AG09319 (cell line): ENCODE data around the gene USP20.

Experiments
- DNase-seq: peaks from one replicate; pipeline ENCODE4 v3.0.0-alpha.2; 2010; ENCODE audit warnings: low read depth; ENCODE audit errors: extremely low read depth
- CTCF ChIP-seq: IDR thresholded peaks from 2 replicates; pipeline ENCODE4 v1.5.1; 2011; ENCODE audit warnings: low read depth, mild to moderate bottlenecking, inconsistent platforms, low read length, moderate library complexity

USP20 gene

GRCh38 chr9:129907201-129907600 is 71.9 kb downstream of the USP20 start:
- no peak for DNase-seq
- TF ChIP-seq CTCF = no peak

GRCh38 chr9:129908906-129909305 is 73.6 kb downstream of the USP20 start:
- no peak for DNase-seq
- no peak for TF ChIP-seq CTCF

DNA sequence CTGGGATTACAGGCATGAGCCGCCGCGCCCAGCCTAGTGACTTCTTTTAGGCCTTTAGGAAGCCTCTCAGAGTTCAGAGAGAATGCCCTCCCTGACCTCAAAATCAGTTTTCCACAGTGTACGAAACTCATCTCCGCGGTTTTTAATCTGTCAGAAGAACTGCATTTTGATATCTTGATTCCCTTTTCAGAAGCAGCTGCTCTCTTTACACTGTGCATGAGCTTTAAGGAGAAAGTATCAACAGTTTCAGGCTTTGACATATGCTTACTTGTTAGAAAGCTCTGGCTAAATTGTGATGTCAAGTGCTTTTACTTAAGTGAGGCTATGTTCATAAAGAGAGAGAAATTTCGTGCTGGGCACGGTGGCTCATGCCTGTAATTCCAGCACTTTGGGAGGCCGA is 74.6 kb downstream of the USP20 start:
- no peak for TF ChIP-seq CTCF
- DNase-seq = no peak

DNA sequence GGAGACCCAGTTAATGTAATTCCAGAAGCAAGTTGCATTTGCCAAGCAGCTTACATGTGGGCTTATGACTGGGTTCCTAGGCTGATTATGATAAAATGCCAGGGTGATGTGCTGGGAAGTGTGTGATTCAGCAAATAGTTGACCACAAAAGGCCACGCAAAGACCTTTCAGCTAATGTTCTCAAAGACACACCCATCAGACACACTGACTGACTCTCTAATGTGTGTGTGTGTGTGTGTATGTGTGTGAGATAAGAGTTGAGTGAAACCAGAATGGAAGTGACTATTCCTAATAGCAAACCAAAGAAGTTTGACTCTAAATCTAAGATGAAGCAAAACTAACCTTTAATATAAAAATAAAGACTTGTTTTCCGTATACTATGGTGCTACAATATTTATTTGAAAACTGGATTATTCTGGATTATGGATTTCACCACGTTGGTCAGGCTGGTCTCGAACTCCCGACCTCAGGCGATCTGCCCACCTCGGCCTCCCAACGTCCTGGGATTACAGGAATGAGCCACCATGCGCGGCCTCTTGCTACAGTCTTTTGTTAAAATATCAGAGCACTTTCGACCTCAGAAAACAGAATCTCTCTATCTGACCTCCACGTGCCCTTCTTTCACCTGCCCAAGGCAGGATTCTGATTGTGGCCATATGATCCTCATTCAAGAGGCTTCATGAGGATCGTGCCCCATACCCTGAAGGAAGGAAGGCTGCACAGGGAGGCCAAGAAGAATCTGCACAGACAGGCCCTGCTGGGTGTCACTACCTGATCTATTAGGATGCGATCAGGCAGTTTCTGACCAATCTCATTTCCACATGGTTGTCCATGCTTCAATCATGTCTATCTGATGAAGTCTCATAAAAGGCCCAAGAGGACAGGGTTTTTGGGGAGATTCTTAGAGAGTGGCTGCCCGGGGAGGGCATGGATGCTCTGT is 75.6 kb downstream of the USP20 start:
- peak; percentile 99 for DNase-seq
- TF ChIP-seq CTCF = no peak

DNA sequence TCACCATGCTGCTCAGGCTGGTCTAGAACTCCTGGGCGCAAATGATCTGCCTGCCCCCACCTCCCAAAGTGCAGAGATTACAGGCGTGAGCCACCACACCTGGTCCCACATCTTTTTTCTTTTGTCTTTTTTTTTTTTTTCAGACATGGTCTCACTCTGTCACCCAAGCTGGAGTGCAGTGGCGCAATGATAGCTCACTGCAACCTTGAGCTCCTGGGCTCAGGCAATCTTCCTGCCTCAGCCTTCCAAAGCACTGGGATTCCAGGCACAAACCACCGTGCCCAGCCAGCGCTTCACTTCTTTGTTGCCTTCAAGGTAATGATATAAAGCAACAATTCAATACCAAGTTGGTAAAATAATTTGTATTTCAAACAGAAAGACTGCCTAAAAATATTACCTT is 78.8 kb downstream of the USP20 start:
- no peak for TF ChIP-seq CTCF
- no peak for DNase-seq

GRCh38 chr9:129916707-129917106 is 81.4 kb downstream of the USP20 start:
- no peak for TF ChIP-seq CTCF
- no peak for DNase-seq

GRCh38 chr9:129918296-129918950 is 83.2 kb downstream of the USP20 start:
- no peak for TF ChIP-seq CTCF
- DNase-seq = no peak
